Measurements from ENCODE around the gene STEAP1B. TPM values are rescaled to one million over a fixed set of nuclear protein-coding genes. Genes with fewer than 3 reads are reported as not detected.

STEAP1B gene
- polyA plus RNA-seq, 1 experiment, result 1.4 TPM

DNA sequence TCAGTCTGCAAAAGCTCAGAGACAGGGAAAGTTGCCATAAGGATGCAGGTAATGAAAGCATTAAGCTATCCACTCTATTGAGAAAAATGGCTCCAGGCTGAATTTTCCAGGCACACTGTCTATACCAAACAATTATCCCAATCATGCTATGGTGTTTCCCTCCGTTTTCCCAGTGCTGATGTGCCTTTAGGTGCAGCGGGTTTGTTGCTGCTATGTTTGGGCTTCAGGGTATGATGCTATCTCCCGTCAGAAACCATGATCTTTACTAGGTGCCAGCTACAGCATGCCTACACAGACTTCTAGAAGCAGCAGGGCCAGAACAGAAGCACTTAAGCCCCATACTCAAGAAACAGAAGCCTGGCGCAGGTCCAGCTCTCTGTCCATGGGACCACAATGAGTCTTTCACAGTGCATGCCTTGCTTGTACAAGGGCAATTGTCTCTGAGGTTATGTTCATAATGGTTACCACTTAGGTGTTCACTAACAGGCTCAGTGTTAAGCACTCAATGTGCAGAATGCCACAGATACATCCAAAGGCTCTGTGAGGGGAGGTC, 19.4 kb downstream of the STEAP1B start:
- ChIA-PET CTCF (interaction anchor here (0.6 to 9.5 kb wide), 4 partner anchors 11 to 377 kb away, joined by 3 to 89 read pairs (median 4); no protein-coding TSS in a partner anchor), POLR2A (no interaction called here)
- TF ChIP-seq, protein P1, sequence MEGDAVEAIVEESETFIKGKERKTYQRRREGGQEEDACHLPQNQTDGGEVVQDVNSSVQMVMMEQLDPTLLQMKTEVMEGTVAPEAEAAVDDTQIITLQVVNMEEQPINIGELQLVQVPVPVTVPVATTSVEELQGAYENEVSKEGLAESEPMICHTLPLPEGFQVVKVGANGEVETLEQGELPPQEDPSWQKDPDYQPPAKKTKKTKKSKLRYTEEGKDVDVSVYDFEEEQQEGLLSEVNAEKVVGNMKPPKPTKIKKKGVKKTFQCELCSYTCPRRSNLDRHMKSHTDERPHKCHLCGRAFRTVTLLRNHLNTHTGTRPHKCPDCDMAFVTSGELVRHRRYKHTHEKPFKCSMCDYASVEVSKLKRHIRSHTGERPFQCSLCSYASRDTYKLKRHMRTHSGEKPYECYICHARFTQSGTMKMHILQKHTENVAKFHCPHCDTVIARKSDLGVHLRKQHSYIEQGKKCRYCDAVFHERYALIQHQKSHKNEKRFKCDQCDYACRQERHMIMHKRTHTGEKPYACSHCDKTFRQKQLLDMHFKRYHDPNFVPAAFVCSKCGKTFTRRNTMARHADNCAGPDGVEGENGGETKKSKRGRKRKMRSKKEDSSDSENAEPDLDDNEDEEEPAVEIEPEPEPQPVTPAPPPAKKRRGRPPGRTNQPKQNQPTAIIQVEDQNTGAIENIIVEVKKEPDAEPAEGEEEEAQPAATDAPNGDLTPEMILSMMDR (IDR thresholded peaks at IDR 0.05; ENCODE audit: insufficient read depth, low read depth, low read length), result no peak
- Histone ChIP-seq H3K36me3 (ENCODE audit: control insufficient read depth, insufficient read depth, low read length) (no peaks in the 10 kb centered on the region), H3K27me3 (ENCODE audit: control insufficient read depth, insufficient read depth, low read length) (no peaks in the 10 kb centered on the region), H3K4me3 (ENCODE audit: low read depth, low read length) (no peak overlapping the region)
- no peak for DNase-seq (ENCODE audit: low read depth)

DNA sequence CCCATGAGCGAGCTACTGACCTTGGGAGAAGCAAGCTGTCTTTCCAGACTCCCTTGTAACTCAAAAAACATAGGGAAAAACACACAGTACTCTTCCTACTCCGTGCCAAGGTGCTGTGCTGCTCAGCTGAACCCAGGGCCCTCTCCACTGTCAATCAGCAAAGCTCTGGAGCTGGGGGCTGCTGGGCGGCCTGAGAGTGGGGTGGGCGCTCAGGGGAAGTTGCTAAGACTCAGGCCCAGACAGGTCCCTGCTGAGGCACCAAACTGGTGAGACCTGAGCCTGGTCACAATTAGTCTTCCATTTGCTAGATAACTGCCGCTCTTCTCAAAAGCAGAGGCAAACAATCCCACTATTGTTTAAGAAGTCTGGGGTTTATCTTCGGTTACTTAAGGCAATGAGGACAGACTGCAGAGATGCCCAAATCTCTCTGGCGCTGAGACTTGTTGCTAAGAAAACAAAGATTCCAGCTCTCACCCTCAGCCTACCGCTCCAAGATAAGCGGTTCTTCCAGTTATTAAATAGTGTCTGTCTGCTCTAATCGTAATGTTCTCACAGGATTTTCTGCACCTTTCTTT, 22.0 kb downstream of the STEAP1B start:
- CTCF ChIA-PET, result interaction anchor here (0.8 to 2.0 kb wide), 2 partner anchors 368 to 373 kb away, joined by 3 to 5 read pairs; no protein-coding TSS in a partner anchor
- Histone ChIP-seq H3K27me3 (ENCODE audit: control insufficient read depth, insufficient read depth, low read length) (no peaks in the 10 kb centered on the region), H3K36me3 (ENCODE audit: control insufficient read depth, insufficient read depth, low read length) (no peaks in the 10 kb centered on the region), H3K4me3 (ENCODE audit: low read depth, low read length) (no peak overlapping the region)
- POLR2A ChIA-PET, result no interaction called here
- no peak for DNase-seq (ENCODE audit: low read depth)
- TF ChIP-seq, protein P1 (IDR thresholded peaks at IDR 0.05; ENCODE audit: insufficient read depth, low read depth, low read length), result no peak

DNA sequence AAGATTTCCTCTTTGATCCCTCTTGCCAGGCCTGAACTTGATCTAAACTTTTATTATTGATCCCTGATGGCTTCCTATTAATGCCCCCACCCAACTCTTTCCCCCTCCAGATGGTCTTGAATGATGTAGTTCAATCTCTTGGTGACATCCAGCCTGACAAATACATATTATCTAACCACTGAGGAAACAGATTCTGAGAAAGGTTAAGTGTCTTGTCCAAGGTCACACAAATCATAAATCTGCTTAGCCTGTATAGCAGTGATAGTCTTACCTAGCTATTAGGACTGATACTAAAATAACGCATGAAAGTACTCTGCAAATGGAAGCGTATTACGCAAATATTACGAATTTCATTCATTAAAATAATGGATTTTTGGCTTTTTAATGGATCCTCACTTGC, 22.7 kb downstream of the STEAP1B start:
- ChIA-PET CTCF (interaction anchor here (0.8 to 2.0 kb wide), 2 partner anchors 367 to 373 kb away, joined by 3 to 5 read pairs; no protein-coding TSS in a partner anchor), POLR2A (no interaction called here)
- H3K27me3 ChIP-seq (ENCODE audit: control insufficient read depth, insufficient read depth, low read length), result no peaks in the 10 kb centered on the region
- no peak for DNase-seq (ENCODE audit: low read depth)
- no peaks in the 10 kb centered on the region for H3K36me3 ChIP-seq (ENCODE audit: control insufficient read depth, insufficient read depth, low read length)
- TF ChIP-seq, protein P1 (IDR thresholded peaks at IDR 0.05; ENCODE audit: insufficient read depth, low read depth, low read length), result no peak
- no peak overlapping the region for H3K4me3 ChIP-seq (ENCODE audit: low read depth, low read length)

DNA sequence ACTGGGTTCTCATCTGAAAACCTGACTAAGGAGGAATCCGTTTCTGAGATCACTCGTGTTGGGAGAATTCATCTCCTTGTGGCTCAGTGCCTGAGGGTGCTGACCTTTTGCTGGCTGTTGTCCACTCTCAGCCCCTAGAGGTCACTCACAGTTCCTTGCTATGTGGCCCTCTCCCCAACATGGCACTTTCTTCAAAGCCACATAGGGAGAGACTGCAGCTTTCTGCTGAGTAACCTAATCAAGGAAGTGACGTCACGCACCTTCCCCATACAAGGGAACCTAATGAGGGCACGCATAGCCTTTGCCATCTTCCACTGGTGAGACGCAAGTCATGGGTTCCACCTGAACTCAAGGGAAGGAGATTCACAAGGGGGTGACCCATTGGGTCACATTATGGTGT, 23.2 kb downstream of the STEAP1B start:
- ChIA-PET POLR2A (no interaction called here), CTCF (interaction anchor here (2.0 kb wide), 1 partner anchor 366 kb away, joined by 5 read pairs; no protein-coding TSS in a partner anchor)
- TF ChIP-seq, protein P1 (IDR thresholded peaks at IDR 0.05; ENCODE audit: insufficient read depth, low read depth, low read length), result no peak
- no peaks in the 10 kb centered on the region for H3K27me3 ChIP-seq (ENCODE audit: control insufficient read depth, insufficient read depth, low read length)
- DNase-seq (ENCODE audit: low read depth), result no peak
- H3K4me3 ChIP-seq (ENCODE audit: low read depth, low read length), result no peak overlapping the region
- H3K36me3 ChIP-seq (ENCODE audit: control insufficient read depth, insufficient read depth, low read length), result no peaks in the 10 kb centered on the region

DNA sequence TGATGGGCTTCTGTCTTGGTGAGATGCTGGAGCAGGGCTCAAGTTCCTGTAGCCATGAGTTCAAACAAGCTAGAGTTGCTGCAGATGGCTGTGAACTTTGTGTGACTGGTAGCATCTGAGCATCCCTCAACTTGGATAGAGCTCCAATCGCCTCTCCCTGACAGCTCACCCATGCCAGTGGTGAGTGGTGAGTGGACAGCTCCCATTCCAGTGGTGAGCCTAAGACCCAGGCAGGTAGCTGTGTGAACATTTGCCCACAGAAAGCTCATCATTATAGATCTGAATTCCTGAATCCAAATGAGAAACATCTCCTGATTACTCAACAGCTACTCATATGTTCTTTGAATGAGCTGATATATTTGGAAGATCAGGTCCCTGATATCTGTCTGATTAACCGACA, 25.3 kb downstream of the STEAP1B start:
- no peak for DNase-seq (ENCODE audit: low read depth)
- no peaks in the 10 kb centered on the region for H3K27me3 ChIP-seq (ENCODE audit: control insufficient read depth, insufficient read depth, low read length)
- TF ChIP-seq, protein P1 (IDR thresholded peaks at IDR 0.05; ENCODE audit: insufficient read depth, low read depth, low read length), result no peak
- ChIA-PET POLR2A (no interaction called here), CTCF (interaction anchor here (0.5 to 1.5 kb wide), 10 partner anchors 11 to 372 kb away, joined by 3 to 5 read pairs (median 3); no protein-coding TSS in a partner anchor)
- no peak overlapping the region for H3K4me3 ChIP-seq (ENCODE audit: low read depth, low read length)
- no peaks in the 10 kb centered on the region for H3K36me3 ChIP-seq (ENCODE audit: control insufficient read depth, insufficient read depth, low read length)

Data from BJ (cell line).